MM.1S (cell line): ENCODE data around the gene GRB10.

ENCODE experiments used
- CTCF ChIP-seq: fragments of 300-600 bp; sonication (generic); IDR thresholded peaks from 2 replicates; pipeline ENCODE4 v1.5.1; 2016; ENCODE audit warnings: antibody characterized with exemption, low read length, mixed read lengths
- EZH2 ChIP-seq: fragments of 300-600 bp; sonication (generic); optimal IDR thresholded peaks from 2 replicates; pipeline ENCODE3; 2017; ENCODE audit warnings: low read depth, mild to moderate bottlenecking, antibody characterized with exemption, low read length, mixed read lengths
- EZH2phosphoT487 ChIP-seq: fragments of 300-600 bp; sonication (generic); IDR thresholded peaks from 2 replicates; pipeline ENCODE4 v1.6.1; 2018; ENCODE audit warnings: antibody characterized with exemption, low read length

- TF ChIP-seq CTCF = no peak
- no peak for TF ChIP-seq EZH2phosphoT487
- no peak for TF ChIP-seq EZH2
Observed at GRCh38 chr7:50712252-50713122, 70.2 kb downstream of the GRB10 start.
